Measurements from ENCODE around the gene ABLIM3.

GRCh38 chr5:149283626-149284480 is 142.6 kb downstream of the ABLIM3 start:
- TF ChIP-seq TAF1 (IDR thresholded peaks at IDR 0.05; ENCODE audit: borderline replicate concordance, insufficient read depth, low read length): no peak
- TF ChIP-seq POLR2AphosphoS5 (IDR thresholded peaks at IDR 0.05; ENCODE audit: low read depth, low read length): no peak
- no peak for TF ChIP-seq REST (IDR thresholded peaks at IDR 0.05; ENCODE audit: insufficient read depth in 1 of 2, low read depth in 2 of 2, low read length in 2 of 2)
- TF ChIP-seq SIN3A (IDR thresholded peaks at IDR 0.05; ENCODE audit: borderline replicate concordance, insufficient read depth, low read length): no peak
